Measurements from ENCODE around the gene XRCC4.

GRCh38 chr5:83368319-83368718 lies 291.0 kb downstream of the XRCC4 start:
- no peak for TF ChIP-seq EP300 (IDR thresholded peaks at IDR 0.05; ENCODE audit: borderline replicate concordance in 1 of 2, low read depth in 1 of 2, low read length in 1 of 2)
- TF ChIP-seq, protein P1, sequence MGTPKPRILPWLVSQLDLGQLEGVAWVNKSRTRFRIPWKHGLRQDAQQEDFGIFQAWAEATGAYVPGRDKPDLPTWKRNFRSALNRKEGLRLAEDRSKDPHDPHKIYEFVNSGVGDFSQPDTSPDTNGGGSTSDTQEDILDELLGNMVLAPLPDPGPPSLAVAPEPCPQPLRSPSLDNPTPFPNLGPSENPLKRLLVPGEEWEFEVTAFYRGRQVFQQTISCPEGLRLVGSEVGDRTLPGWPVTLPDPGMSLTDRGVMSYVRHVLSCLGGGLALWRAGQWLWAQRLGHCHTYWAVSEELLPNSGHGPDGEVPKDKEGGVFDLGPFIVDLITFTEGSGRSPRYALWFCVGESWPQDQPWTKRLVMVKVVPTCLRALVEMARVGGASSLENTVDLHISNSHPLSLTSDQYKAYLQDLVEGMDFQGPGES (IDR thresholded peaks at IDR 0.05; ENCODE audit: low read depth, low read length) = no peak
